Cardiac muscle cell (in vitro differentiated cells and primary cell): ENCODE measurements around the gene CDC42BPB. TPM values are rescaled to one million over a fixed set of nuclear protein-coding genes. Genes with fewer than 3 reads are reported as not detected.

Experiments
- DNase-seq, 2 donors: peaks; one replicate each; pipeline versions ENCODE4 v3.0.0 to v3.0.0-alpha.2; 2010 to 2017; ENCODE audit warnings: low read depth in 1 of 2, low spot score in 1 of 2
- H3K27ac ChIP-seq: fragments of 200-600 bp; sonication (generic); 2 replicates; pipeline ENCODE4 v1.5.1; 2016
- H3K27me3 ChIP-seq: fragments of 200-600 bp; sonication (generic); 2 replicates; pipeline ENCODE4 v1.6.0; 2016; ENCODE audit warnings: control low read depth
- H3K36me3 ChIP-seq: fragments of 200-600 bp; sonication (generic); 2 replicates; pipeline ENCODE4 v1.5.1; 2016; ENCODE audit warnings: control low read depth
- H3K4me1 ChIP-seq: fragments of 200-600 bp; sonication (generic); 2 replicates; pipeline ENCODE4 v1.8.1; 2017; ENCODE audit warnings: low read depth, mild to moderate bottlenecking, mixed run types
- H3K4me3 ChIP-seq: fragments of 200-600 bp; sonication (generic); 2 replicates; pipeline ENCODE4 v1.5.1; 2016; ENCODE audit warnings: mild to moderate bottlenecking
- H3K9me3 ChIP-seq: fragments of 200-600 bp; sonication (generic); 2 replicates; pipeline ENCODE4 v1.5.1; 2017; ENCODE audit warnings: low read depth, mild to moderate bottlenecking, control low read depth
- polyA plus RNA-seq: library from polyadenylated mRNA; unstranded; fragments of >200 nt; fragmentation: Nextera tagmentation; extraction: Ambion mirVana; gene quantifications from 2 replicates; pipeline ENCODE4 v1.2.1, GENCODE V29; 2016
- total RNA-seq: library from RNA; depleted of rRNA; stranded (reverse); fragments of >200 nt; gene quantifications from 2 replicates; pipeline ENCODE4 v1.2.3, GENCODE V29; 2016
- TF ChIP-seq, protein P1 (sequence below): IDR thresholded peaks from 2 replicates; pipeline ENCODE4 v1.5.1; 2012; ENCODE audit warnings: low read depth, mild to moderate bottlenecking, low read length

The CDC42BPB gene, protein sequence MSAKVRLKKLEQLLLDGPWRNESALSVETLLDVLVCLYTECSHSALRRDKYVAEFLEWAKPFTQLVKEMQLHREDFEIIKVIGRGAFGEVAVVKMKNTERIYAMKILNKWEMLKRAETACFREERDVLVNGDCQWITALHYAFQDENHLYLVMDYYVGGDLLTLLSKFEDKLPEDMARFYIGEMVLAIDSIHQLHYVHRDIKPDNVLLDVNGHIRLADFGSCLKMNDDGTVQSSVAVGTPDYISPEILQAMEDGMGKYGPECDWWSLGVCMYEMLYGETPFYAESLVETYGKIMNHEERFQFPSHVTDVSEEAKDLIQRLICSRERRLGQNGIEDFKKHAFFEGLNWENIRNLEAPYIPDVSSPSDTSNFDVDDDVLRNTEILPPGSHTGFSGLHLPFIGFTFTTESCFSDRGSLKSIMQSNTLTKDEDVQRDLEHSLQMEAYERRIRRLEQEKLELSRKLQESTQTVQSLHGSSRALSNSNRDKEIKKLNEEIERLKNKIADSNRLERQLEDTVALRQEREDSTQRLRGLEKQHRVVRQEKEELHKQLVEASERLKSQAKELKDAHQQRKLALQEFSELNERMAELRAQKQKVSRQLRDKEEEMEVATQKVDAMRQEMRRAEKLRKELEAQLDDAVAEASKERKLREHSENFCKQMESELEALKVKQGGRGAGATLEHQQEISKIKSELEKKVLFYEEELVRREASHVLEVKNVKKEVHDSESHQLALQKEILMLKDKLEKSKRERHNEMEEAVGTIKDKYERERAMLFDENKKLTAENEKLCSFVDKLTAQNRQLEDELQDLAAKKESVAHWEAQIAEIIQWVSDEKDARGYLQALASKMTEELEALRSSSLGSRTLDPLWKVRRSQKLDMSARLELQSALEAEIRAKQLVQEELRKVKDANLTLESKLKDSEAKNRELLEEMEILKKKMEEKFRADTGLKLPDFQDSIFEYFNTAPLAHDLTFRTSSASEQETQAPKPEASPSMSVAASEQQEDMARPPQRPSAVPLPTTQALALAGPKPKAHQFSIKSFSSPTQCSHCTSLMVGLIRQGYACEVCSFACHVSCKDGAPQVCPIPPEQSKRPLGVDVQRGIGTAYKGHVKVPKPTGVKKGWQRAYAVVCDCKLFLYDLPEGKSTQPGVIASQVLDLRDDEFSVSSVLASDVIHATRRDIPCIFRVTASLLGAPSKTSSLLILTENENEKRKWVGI (N-terminal part only)
- 67.2 and 91.6 TPM in 2 replicates for total RNA-seq
- polyA plus RNA-seq = 18.9 and 21.7 TPM in 2 replicates

DNA sequence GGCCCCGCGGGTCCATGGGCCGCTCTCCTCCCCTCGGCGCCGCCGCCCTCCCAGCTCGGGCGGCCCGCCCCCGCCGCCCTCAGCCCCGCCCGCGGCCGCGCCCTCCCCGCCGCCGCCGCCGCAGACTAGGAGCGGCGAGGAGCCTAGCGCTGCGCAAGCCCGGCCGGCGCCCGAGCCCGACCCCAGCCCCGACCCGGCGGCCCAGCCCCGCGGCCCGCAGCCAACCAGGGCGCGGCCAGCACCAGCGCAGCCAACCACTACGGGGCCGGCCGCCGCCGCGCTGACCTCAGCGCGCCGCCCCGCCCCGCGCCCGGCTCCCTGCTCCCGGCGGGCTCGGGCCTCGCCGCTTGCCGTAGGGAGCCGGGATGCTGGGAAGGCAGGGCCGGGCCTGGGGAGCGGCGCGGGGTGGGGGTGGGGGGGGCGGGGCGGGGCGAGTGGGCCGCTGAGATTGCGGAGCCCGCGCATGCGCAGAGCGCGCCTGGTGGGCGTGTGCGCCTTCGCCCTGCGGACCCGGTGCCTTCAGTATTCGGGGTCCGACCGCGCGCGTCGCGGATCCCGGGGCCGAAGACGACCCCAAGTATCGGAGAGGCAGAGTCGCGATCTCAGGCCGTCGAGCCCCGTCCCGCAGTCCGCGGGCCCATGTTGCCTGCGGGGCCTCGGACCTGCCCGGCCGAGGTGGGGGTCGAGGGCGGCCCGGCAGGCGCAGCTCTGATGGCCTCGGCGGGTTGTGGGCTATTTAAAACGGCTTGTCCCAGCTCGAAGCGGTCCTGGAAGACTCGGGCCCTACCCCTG lies at the start of gene CDC42BPB:
TSS of gene CDC42BPB (minus strand) at position 178 of the 792 bp plus-strand sequence. CDS start 376 bp downstream, outside the sequence.
- Histone ChIP-seq H3K27me3 (no peaks in the 10 kb centered on the region), H3K27ac (peak within 1 kb of the TSS; percentile 73), H3K36me3 (no peaks in the 10 kb centered on the region), H3K4me1 (peaks cover 11% of the 10 kb centered on the region), H3K9me3 (no peaks in the 10 kb centered on the region), H3K4me3 (peak within 1 kb of the TSS; percentile 92)
- TF ChIP-seq, protein P1, sequence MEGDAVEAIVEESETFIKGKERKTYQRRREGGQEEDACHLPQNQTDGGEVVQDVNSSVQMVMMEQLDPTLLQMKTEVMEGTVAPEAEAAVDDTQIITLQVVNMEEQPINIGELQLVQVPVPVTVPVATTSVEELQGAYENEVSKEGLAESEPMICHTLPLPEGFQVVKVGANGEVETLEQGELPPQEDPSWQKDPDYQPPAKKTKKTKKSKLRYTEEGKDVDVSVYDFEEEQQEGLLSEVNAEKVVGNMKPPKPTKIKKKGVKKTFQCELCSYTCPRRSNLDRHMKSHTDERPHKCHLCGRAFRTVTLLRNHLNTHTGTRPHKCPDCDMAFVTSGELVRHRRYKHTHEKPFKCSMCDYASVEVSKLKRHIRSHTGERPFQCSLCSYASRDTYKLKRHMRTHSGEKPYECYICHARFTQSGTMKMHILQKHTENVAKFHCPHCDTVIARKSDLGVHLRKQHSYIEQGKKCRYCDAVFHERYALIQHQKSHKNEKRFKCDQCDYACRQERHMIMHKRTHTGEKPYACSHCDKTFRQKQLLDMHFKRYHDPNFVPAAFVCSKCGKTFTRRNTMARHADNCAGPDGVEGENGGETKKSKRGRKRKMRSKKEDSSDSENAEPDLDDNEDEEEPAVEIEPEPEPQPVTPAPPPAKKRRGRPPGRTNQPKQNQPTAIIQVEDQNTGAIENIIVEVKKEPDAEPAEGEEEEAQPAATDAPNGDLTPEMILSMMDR = no peak
- peak; percentile 96 for DNase-seq

DNA sequence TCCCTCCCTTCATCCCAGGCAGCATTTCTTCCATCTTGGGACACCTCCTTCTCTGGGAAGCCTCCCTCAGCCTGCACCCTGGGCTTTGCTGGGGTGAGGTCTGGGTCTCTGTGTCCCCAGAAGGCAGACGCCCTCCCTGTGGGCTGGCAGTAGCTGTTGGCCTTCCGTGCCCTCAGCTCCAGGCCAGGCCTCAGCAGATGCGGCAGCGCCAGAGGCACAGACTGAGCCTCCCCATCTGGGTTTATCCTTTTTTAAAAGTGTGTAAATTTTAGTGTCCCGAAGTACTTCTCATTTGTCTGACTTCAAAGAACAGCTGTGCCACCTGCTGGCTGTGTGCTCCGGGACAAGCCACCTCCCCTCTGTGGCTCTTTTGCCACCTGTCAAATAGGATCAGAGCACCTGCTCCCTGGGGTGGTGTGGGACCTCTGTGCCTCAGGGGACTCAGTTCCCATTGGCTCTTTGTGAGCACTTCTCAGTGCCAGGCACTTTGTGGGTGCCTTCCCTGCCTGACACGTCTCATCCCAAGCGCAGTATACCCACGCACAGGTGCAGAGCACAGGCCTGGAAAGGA lies 48.3 kb upstream of the CDC42BPB start:
- no peaks in the 10 kb centered on the region for H3K9me3 ChIP-seq
- no peak overlapping the region for H3K27ac ChIP-seq
- TF ChIP-seq, protein P1 = no peak
- peaks cover 7% of the 10 kb centered on the region for H3K4me1 ChIP-seq
- DNase-seq = no peak
- H3K4me3 ChIP-seq = no peak overlapping the region
- H3K27me3 ChIP-seq = peaks cover 40% of the 10 kb centered on the region
- H3K36me3 ChIP-seq = no peaks in the 10 kb centered on the region

DNA sequence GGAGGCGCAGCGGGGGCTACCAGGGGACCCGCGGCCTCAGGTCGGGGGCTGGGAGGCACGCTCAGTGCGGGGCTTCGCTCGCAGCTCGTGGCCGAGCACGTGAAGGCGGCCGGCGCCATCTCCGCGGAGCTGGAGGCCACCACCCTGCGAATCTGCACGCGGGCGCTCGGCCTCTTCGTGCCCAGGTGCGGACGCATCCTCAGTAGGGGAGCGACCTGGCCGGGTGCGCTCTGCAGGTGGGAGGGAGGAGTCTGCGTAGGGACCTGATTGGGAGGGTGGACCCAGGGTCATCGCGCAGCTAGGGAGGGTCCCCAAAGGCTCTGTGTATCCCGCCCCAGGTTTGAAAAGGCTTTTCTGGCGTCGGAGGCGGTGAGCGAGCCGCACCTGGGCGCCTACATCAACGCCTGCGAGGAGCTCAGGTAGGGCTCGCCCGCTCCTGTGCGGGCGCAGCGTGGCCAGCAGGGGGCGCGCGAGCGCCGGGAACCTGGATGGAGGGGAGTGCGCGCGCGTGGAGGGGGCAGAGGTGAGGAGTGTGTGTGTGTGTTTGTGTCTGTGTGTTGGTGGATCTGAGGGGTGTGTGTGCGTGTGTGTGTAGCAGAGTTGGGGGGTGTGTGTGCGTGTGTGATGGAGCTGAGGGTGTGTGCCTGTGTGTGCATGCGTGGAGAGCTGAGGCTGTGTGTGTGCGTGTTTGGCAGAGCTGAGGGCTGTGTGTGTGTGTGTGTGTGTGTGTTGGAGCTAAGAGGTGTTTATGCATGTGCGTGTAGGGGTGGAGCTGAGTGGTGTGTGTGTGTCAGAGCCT lies 47.5 kb upstream of the CDC42BPB start:
- Histone ChIP-seq H3K4me3 (no peak overlapping the region), H3K9me3 (no peaks in the 10 kb centered on the region), H3K27me3 (peaks cover 40% of the 10 kb centered on the region), H3K4me1 (peaks cover 8% of the 10 kb centered on the region), H3K27ac (no peak overlapping the region), H3K36me3 (no peaks in the 10 kb centered on the region)
- peak; percentile 56 to 72 for DNase-seq
- TF ChIP-seq, protein P1 = peak; percentile 99

DNA sequence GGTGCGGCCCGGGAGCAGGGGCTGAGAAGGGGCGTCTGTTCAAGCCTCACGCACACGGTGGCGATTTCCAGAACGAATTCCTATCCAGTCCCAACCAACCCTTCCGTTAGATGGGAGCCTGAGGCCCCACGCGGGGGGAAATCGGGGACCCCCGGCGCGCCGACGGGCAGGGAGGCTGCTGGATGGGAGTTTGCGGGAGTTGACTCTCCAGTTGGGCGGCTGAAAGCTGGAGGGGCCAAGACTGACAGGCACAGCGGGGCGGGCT lies 47.0 kb upstream of the CDC42BPB start:
- H3K4me1 ChIP-seq = peaks cover 13% of the 10 kb centered on the region
- H3K4me3 ChIP-seq = no peak overlapping the region
- H3K27me3 ChIP-seq = peaks cover 40% of the 10 kb centered on the region

More for the DNA sequence above, 47.0 kb upstream of the CDC42BPB start:
- no peak overlapping the region for H3K27ac ChIP-seq
- no peaks in the 10 kb centered on the region for H3K9me3 ChIP-seq
- DNase-seq = no peak
- TF ChIP-seq, protein P1 = no peak
- H3K36me3 ChIP-seq = no peaks in the 10 kb centered on the region
